22Rv1 (cell line): ENCODE measurements around the gene PRSS53.

Experiments
- ZFX ChIP-seq: fragments of 450-650 bp; IDR thresholded peaks from 2 replicates; pipeline ENCODE4 v1.6.1; 2017; ENCODE audit warnings: antibody characterized with exemption, borderline replicate concordance
- TF ChIP-seq, protein P1 (sequence below): fragments of 450-650 bp; IDR thresholded peaks from 2 replicates; pipeline ENCODE4 v1.5.1; 2017; ENCODE audit warnings: mild to moderate bottlenecking

DNA sequence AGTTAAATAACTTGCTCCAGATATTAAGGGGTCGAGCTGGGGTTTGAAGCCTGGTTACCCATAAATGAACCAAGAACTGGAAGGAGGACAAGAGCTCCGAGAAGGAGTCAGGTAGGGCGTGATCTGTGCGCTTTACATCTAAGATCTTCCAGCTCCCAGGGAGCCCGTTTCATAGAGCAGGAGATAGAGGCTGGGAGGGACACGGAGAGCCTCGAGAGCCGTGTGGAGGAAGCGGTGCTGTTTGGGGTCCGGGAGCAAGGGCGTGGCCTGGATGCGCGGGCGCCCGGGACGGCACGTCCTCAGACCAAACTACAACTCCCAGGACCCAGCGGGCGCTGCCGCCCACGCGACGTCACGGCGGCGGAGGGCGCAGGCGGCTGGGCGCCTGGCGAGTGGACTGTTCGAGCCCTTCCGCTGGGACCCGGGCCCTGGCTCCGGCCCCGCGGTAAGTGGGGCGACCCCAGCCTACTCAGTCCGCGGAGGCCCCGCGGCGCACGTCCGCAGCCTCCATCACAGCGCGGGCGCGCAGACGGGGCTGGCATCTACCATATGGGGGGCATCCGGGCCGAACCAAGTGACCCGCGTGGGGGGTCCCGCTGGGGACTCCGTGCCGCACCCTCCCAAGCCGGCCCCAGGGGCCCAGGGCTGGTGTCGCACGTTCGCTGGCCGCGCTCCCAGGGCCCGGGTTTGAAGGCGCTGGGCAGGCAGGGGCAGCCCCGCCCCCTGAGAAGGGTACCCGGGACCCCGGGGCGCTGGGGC lies 19.5 kb upstream of the PRSS53 start, which contains the start of gene BCKDK:
- TF ChIP-seq, protein P1, sequence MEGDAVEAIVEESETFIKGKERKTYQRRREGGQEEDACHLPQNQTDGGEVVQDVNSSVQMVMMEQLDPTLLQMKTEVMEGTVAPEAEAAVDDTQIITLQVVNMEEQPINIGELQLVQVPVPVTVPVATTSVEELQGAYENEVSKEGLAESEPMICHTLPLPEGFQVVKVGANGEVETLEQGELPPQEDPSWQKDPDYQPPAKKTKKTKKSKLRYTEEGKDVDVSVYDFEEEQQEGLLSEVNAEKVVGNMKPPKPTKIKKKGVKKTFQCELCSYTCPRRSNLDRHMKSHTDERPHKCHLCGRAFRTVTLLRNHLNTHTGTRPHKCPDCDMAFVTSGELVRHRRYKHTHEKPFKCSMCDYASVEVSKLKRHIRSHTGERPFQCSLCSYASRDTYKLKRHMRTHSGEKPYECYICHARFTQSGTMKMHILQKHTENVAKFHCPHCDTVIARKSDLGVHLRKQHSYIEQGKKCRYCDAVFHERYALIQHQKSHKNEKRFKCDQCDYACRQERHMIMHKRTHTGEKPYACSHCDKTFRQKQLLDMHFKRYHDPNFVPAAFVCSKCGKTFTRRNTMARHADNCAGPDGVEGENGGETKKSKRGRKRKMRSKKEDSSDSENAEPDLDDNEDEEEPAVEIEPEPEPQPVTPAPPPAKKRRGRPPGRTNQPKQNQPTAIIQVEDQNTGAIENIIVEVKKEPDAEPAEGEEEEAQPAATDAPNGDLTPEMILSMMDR: no peak
- no peak for TF ChIP-seq ZFX
